GM18505 (cell line): ENCODE measurements around the gene ANTXR1.

Experiments used
- ATAC-seq: cut with Tn5 transposase; IDR thresholded peaks from one replicate; pipeline ENCODE4 v1.9.1; 2021; ENCODE audit not compliant: unreplicated experiment
- POLR2A ChIP-seq: IDR thresholded peaks from 4 replicates; pipeline ENCODE4 v1.6.1; 2011; ENCODE audit warnings: borderline replicate concordance; ENCODE audit not compliant: insufficient read depth, insufficient read length; ENCODE audit errors: extremely low read depth

The ANTXR1 gene

DNA sequence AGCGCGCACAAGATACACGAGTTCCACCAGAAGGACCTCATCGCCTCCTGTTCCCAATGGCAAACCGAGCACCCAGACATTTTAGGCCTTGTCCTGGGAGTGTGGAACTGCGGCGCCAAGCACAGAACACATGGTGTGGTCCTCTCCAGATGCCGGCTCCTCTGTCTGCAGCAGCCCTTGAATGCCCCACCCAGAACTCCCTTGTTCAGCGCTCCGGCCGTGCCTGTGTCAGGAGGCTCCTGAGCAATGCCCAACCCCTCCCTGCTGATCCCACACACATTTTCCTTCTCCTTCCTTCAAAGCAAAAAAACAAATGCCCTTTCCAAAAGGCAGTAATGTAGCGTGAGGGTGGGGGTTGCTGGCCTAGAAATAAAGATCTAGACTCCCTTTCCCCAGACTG lies 284.2 kb downstream of the ANTXR1 start:
- ATAC-seq = no peak
- TF ChIP-seq POLR2A = no peak

GRCh38 chr2:69298261-69298660 lies 285.3 kb downstream of the ANTXR1 start:
- no peak for ATAC-seq
- TF ChIP-seq POLR2A = no peak

GRCh38 chr2:69298862-69299261 lies 285.9 kb downstream of the ANTXR1 start:
- no peak for ATAC-seq

More at GRCh38 chr2:69298862-69299261, 285.9 kb downstream of the ANTXR1 start:
- TF ChIP-seq POLR2A = no peak
